HepG2 (cell line): Measurements from ENCODE around the gene STK39. TPM values are rescaled to one million over a fixed set of nuclear protein-coding genes. Genes with fewer than 3 reads are reported as not detected.

ENCODE experiments used
- ATAC-seq: fragments of 200-7000 bp; cut with Tn5 transposase; 3 replicates; pipeline ENCODE4 v1.9.1; 2020; ENCODE audit warnings: mild to moderate bottlenecking, moderate library complexity
- BruUV-seq: library from RNA; stranded (reverse); fragments of 400-500 nt; replicated peaks from 2 replicates; lab custom pipeline; 2021; lab: Mats Ljungman, UMichigan
- CTCF ChIA-PET: fragments of 300-600 bp; formaldehyde crosslinking; extraction: SDS; loops from one replicate; lab custom pipeline; 2021; ENCODE audit warnings: low total read pairs, inconsistent platforms, low intra/inter-chr PET ratio; lab: Yijun Ruan, JAX
- POLR2A ChIA-PET: fragments of 350-600 bp; sonication (Branson Sonifier 250); formaldehyde crosslinking; loops from one replicate; lab custom pipeline; 2020; ENCODE audit warnings: antibody characterized with exemption, inconsistent platforms; lab: Yijun Ruan, JAX
- DNase-seq: peaks from one replicate; pipeline ENCODE4 v3.0.0-alpha.2; 2015; ENCODE audit warnings: low spot score
- FAIRE-seq: peaks from 3 replicates; lab custom pipeline; 2011; peaks lifted over from hg19 to GRCh38; lab: Jason Lieb, UNC
- H2AFZ ChIP-seq: one replicate; pipeline ENCODE4 v1.6.1; 2011; ENCODE audit warnings: low read length, inconsistent platforms
- H3K27ac ChIP-seq: fragments of 300-600 bp; 3 replicates; pipeline ENCODE4 v1.8.0; 2011; ENCODE audit warnings: mixed run types, mild to moderate bottlenecking, mixed read lengths, low read length, inconsistent platforms; ENCODE audit not compliant: insufficient read depth; ENCODE audit errors: extremely low read length
- H3K27me3 ChIP-seq, 2 experiments: fragments of 200-600 bp in 1 of 2; 2 replicates in 1 of 2; 3 replicates in 1 of 2; pipeline versions ENCODE4 v1.6.0 to v1.8.0; 2011; ENCODE audit warnings: low read length in 2 of 2, mild to moderate bottlenecking in 2 of 2, moderate library complexity in 2 of 2, inconsistent platforms in 1 of 2; ENCODE audit not compliant: insufficient read depth in 2 of 2, control insufficient read depth in 1 of 2
- H3K36me3 ChIP-seq, 2 experiments: fragments of 200-600 bp in 1 of 2; replicated peaks in 1 of 2; 2 replicates in 1 of 2; 3 replicates in 1 of 2; pipeline versions ENCODE4 v1.5.1 to v1.8.0; 2011; ENCODE audit warnings: low read length in 2 of 2, inconsistent platforms in 1 of 2; ENCODE audit not compliant: insufficient read depth in 2 of 2, control insufficient read depth in 1 of 2
- H3K4me1 ChIP-seq: 2 replicates; pipeline ENCODE4 v1.5.1; 2012; ENCODE audit warnings: low read length, inconsistent platforms; ENCODE audit not compliant: insufficient read depth
- H3K4me2 ChIP-seq: 2 replicates; pipeline ENCODE4 v1.6.0; 2011; ENCODE audit warnings: low read depth, low read length, inconsistent platforms
- H3K4me3 ChIP-seq, 3 experiments: fragments of 200-600 bp in 1 of 3; sonication (generic), shearing (Covaris generic) in 1 of 3; replicated peaks in 1 of 3; 2 replicates each; pipeline ENCODE4 v1.5.1; 2011 to 2016; ENCODE audit warnings: low read length in 3 of 3, inconsistent platforms in 2 of 3, low read depth in 2 of 3, mild to moderate bottlenecking in 2 of 3, control low read depth in 1 of 3, mixed read lengths in 1 of 3; ENCODE audit not compliant: insufficient read depth in 1 of 3
- H3K79me2 ChIP-seq: one replicate; pipeline ENCODE4 v1.6.1; 2011; ENCODE audit warnings: low read length, inconsistent platforms; ENCODE audit not compliant: insufficient read depth
- H3K9ac ChIP-seq: 2 replicates; pipeline ENCODE4 v1.6.0; 2011; ENCODE audit warnings: mild to moderate bottlenecking, low read depth, low read length, inconsistent platforms; ENCODE audit not compliant: insufficient read depth
- H3K9me3 ChIP-seq: 2 replicates; pipeline ENCODE4 v1.5.1; 2012; ENCODE audit warnings: mild to moderate bottlenecking, low read length
- H4K20me1 ChIP-seq: 2 replicates; pipeline ENCODE4 v1.6.0; 2011; ENCODE audit warnings: inconsistent platforms, mild to moderate bottlenecking, low read length, moderate library complexity; ENCODE audit not compliant: insufficient read depth
- ARID2 ChIP-seq: sonication (generic); formaldehyde crosslinking; IDR thresholded peaks from 2 replicates; pipeline ENCODE4 v1.8.1; 2022; ENCODE audit warnings: mild to moderate bottlenecking, missing genetic modification reagents, borderline replicate concordance
- DBP ChIP-seq: sonication (generic); formaldehyde crosslinking; IDR thresholded peaks from 2 replicates; pipeline ENCODE4 v1.4.0; 2020; ENCODE audit warnings: missing genetic modification reagents; ENCODE audit errors: not compliant biosample characterization
- ZBTB4 ChIP-seq: sonication (generic); formaldehyde crosslinking; IDR thresholded peaks from 2 replicates; pipeline ENCODE4 v1.4.0; 2020; ENCODE audit warnings: missing genetic modification reagents, mild to moderate bottlenecking, borderline replicate concordance
- ZNF503 ChIP-seq: sonication (generic); formaldehyde crosslinking; IDR thresholded peaks from 2 replicates; pipeline ENCODE4 v1.4.0; 2020; ENCODE audit warnings: missing genetic modification reagents
- ZNF598 ChIP-seq: sonication (generic); formaldehyde crosslinking; IDR thresholded peaks from 2 replicates; pipeline ENCODE4 v1.5.1; 2020; ENCODE audit warnings: mild to moderate bottlenecking, missing genetic modification reagents, borderline replicate concordance
- WGBS: methylation state at CpG from one replicate; pipeline ENCODE4 v1.1.6; 2017; ENCODE audit warnings: low lambda C conversion rate; 5-methylcytosine and 5-hydroxymethylcytosine counted together
- in situ Hi-C: cut with HindIII; loops from 2 replicates; pipeline ENCODE4 v1.10.0; 2017; ENCODE audit warnings: low pct_unique_long_range_greater_than_20kb; ENCODE audit not compliant: extremely low pct_ligation_motif_present
- intact Hi-C: fragments of 100-400 bp; cut with micrococcal nuclease; formaldehyde crosslinking; loops from one replicate; pipeline ENCODE4 v1.10.0; 2022; ENCODE audit not compliant: unreplicated experiment
- polyA plus RNA-seq, 8 experiments: library from polyadenylated mRNA; depleted of rRNA in 3 of 8; stranded (reverse) in 7 of 8; unstranded in 1 of 8; fragments of >200 nt; fragmentation: Illumina TruSeq in 4 of 8; extraction: Trizol in 4 of 8; gene quantifications; 2 replicates each; pipeline versions ENCODE4 v1.2.1 to v1.2.3, GENCODE V29; 2011 to 2016; ENCODE audit warnings: low read depth in 4 of 8, missing spikeins in 1 of 8, mixed read lengths in 1 of 8; ENCODE audit not compliant: insufficient read depth in 1 of 8
- total RNA-seq, 5 experiments: library from RNA; depleted of rRNA; stranded (reverse); fragments of >200 nt; fragmentation: Illumina TruSeq; extraction: Trizol; gene quantifications; 2 replicates each; pipeline ENCODE4 v1.2.3, GENCODE V29; 2016; ENCODE audit warnings: low read depth in 1 of 5

STK39 gene
- total and polyA plus RNA-seq, 2 of the 13 experiments (the other 11 are each of a cell fraction or from before 2014, with no cell fraction given), result 27.3 to 38.4 TPM

- CTCF ChIA-PET, result no interaction called here
- intact Hi-C loops, result no loop called here
- Histone ChIP-seq H3K79me2 (no peaks in the 10 kb centered on the region), H3K27me3 (no peaks in the 10 kb centered on the region), H3K4me1 (no peaks in the 10 kb centered on the region; the same call in 1 of the 2 replicates), H3K9ac (no peak overlapping the region), H3K4me2 (no peak overlapping the region), H2AFZ (no peak overlapping the region), H3K4me3 (no peak overlapping the region), H3K9me3 (no peaks in the 10 kb centered on the region), H4K20me1 (no peaks in the 10 kb centered on the region), H3K27ac (no peak overlapping the region), H3K36me3 (peaks cover 6 to 11% of the 10 kb centered on the region in 2 experiments)
- DNase-seq, result no peak
- POLR2A ChIA-PET, result no interaction called here
- in situ Hi-C loops, result no loop called here
- no peak for FAIRE-seq
- WGBS, result 100% methylated on average over 1 of the region's 1 CpG
- no peak for ATAC-seq
- no TSS peak for BruUV-seq
- TF ChIP-seq ARID2 (CRISPR knock-in tag) (no peak), DBP (CRISPR knock-in tag) (no peak), ZBTB4 (CRISPR knock-in tag) (no peak), ZNF503 (CRISPR knock-in tag) (no peak), ZNF598 (CRISPR knock-in tag) (no peak)
These were observed 259.8 kb downstream of the STK39 start for GRCh38 chr2:167987558-167987957.
